GM12873 (cell line): ENCODE data around the gene CD164L2.

Experiments
- CTCF ChIP-seq: IDR thresholded peaks from 2 replicates; pipeline ENCODE4 v1.5.1; 2012; ENCODE audit warnings: low read depth, mild to moderate bottlenecking, moderate library complexity, low read length, control low read depth; ENCODE audit not compliant: insufficient read depth; ENCODE audit errors: missing control alignments

The CD164L2 gene

GRCh38 chr1:27361044-27361402, 22.1 kb downstream of the CD164L2 start:
- TF ChIP-seq CTCF: no peak

- no peak for TF ChIP-seq CTCF
Observed at GRCh38 chr1:27360159-27361043, 22.7 kb downstream of the CD164L2 start.

GRCh38 chr1:27359822-27360158, 23.3 kb downstream of the CD164L2 start:
- TF ChIP-seq CTCF: no peak

- TF ChIP-seq CTCF: no peak
Observed at GRCh38 chr1:27358928-27359313, 24.2 kb downstream of the CD164L2 start.

- no peak for TF ChIP-seq CTCF
Observed at GRCh38 chr1:27358038-27358927, 24.9 kb downstream of the CD164L2 start.

GRCh38 chr1:27357281-27358037, 25.7 kb downstream of the CD164L2 start:
- peak; percentile 97 for TF ChIP-seq CTCF
